SK-N-SH treated with all-trans-retinoic acid at 6 μM for 48 hours (cell line): ENCODE measurements around the gene RXYLT1.

ENCODE experiments used
- CREB5 ChIP-seq: fragments of 250-450 bp; sonication (Bioruptor Pico); IDR thresholded peaks from 2 replicates; pipeline ENCODE4 v1.5.1; 2020; ENCODE audit warnings: low read depth, mild to moderate bottlenecking, moderate library complexity
- OSR1 ChIP-seq: fragments of 250-450 bp; sonication (Bioruptor Pico); IDR thresholded peaks from 2 replicates; pipeline ENCODE4 v1.8.0; 2022; ENCODE audit warnings: moderate library complexity, mild to moderate bottlenecking, inconsistent platforms
- PATZ1 ChIP-seq: fragments of 250-450 bp; sonication (Bioruptor Pico); IDR thresholded peaks from 2 replicates; pipeline ENCODE4 v1.8.0; 2020; ENCODE audit warnings: mild to moderate bottlenecking, moderate library complexity, borderline replicate concordance
- PPARA ChIP-seq: fragments of 250-450 bp; sonication (Bioruptor Pico); IDR thresholded peaks from 2 replicates; pipeline ENCODE4 v1.5.0; 2020; ENCODE audit warnings: mild to moderate bottlenecking, borderline replicate concordance
- RARB ChIP-seq: fragments of 250-450 bp; sonication (Bioruptor Pico); IDR thresholded peaks from 2 replicates; pipeline ENCODE4 v1.8.0; 2021; ENCODE audit warnings: mild to moderate bottlenecking, moderate library complexity
- SNAI2 ChIP-seq: fragments of 250-450 bp; sonication (Bioruptor Pico); IDR thresholded peaks from 2 replicates; pipeline ENCODE4 v1.5.0; 2020; ENCODE audit warnings: mild to moderate bottlenecking, moderate library complexity
- TCF4 ChIP-seq: fragments of 250-450 bp; sonication (Bioruptor Pico); IDR thresholded peaks from 2 replicates; pipeline ENCODE4 v1.8.0; 2021; ENCODE audit warnings: mild to moderate bottlenecking, moderate library complexity, borderline replicate concordance
- TSHZ2 ChIP-seq: fragments of 250-450 bp; sonication (Bioruptor Pico); IDR thresholded peaks from 2 replicates; pipeline ENCODE4 v1.5.0; 2020; ENCODE audit warnings: mild to moderate bottlenecking, moderate library complexity
- ZC3H10 ChIP-seq: fragments of 250-450 bp; sonication (Bioruptor Pico); IDR thresholded peaks from 2 replicates; pipeline ENCODE4 v1.5.1; 2021; ENCODE audit warnings: mild to moderate bottlenecking, moderate library complexity
- ZFP3 ChIP-seq: fragments of 250-450 bp; sonication (Bioruptor Pico); IDR thresholded peaks from 2 replicates; pipeline ENCODE4 v1.5.0; 2020; ENCODE audit warnings: mild to moderate bottlenecking, moderate library complexity
- ZFP30 ChIP-seq: fragments of 450-650 bp; formaldehyde crosslinking; IDR thresholded peaks from 2 replicates; pipeline ENCODE4 v1.5.0; 2022; ENCODE audit warnings: mild to moderate bottlenecking, moderate library complexity
- ZNF565 ChIP-seq: fragments of 450-650 bp; formaldehyde crosslinking; conservative IDR thresholded peaks from 2 replicates; pipeline ENCODE4 v1.5.0; 2020; ENCODE audit warnings: low read depth, mild to moderate bottlenecking, moderate library complexity
- ZNF8 ChIP-seq: fragments of 450-650 bp; formaldehyde crosslinking; IDR thresholded peaks from 2 replicates; pipeline ENCODE4 v1.5.0; 2020; ENCODE audit warnings: mild to moderate bottlenecking, moderate library complexity

- no peak for TF ChIP-seq ZNF565 (CRISPR knock-in tag)
- TF ChIP-seq CREB5 (CRISPR knock-in tag) = no peak
- no peak for TF ChIP-seq TCF4
- no peak for TF ChIP-seq SNAI2 (CRISPR knock-in tag)
- TF ChIP-seq ZFP30 = no peak
- no peak for TF ChIP-seq RARB (CRISPR knock-in tag)
- no peak for TF ChIP-seq TSHZ2 (CRISPR knock-in tag)
- no peak for TF ChIP-seq ZNF8
- TF ChIP-seq ZC3H10 (CRISPR knock-in tag) = no peak
- TF ChIP-seq PPARA = no peak
- no peak for TF ChIP-seq PATZ1 (CRISPR knock-in tag)
- no peak for TF ChIP-seq ZFP3 (CRISPR knock-in tag)
- no peak for TF ChIP-seq OSR1 (CRISPR knock-in tag)
Measured at GRCh38 chr12:63805704-63806672, 26.3 kb downstream of the RXYLT1 start.
